HepG2 (cell line): ENCODE results near the gene SRSF11. TPM values are rescaled to one million over a fixed set of nuclear protein-coding genes. Genes with fewer than 3 reads are reported as not detected.

Source experiments
- BCL6 ChIP-seq: IDR thresholded peaks from 2 replicates; pipeline ENCODE4 v1.6.1; 2016; ENCODE audit warnings: missing genetic modification reagents, missing compliant biosample characterization
- BHLHE40 ChIP-seq: IDR thresholded peaks from 2 replicates; pipeline ENCODE4 v1.6.1; 2011; ENCODE audit warnings: low read length, improper control_type of control experiment
- CCAR2 ChIP-seq: fragments of 200-400 bp; formaldehyde crosslinking; optimal IDR thresholded peaks from 2 replicates; pipeline ENCODE3; 2018; ENCODE audit warnings: low read depth, mild to moderate bottlenecking, low read length, moderate library complexity
- GATAD1 ChIP-seq: IDR thresholded peaks from 2 replicates; pipeline ENCODE4 v1.6.1; 2016; ENCODE audit warnings: missing genetic modification reagents, missing compliant biosample characterization
- HNRNPH1 ChIP-seq: fragments of 200-400 bp; formaldehyde crosslinking; optimal IDR thresholded peaks from 2 replicates; pipeline ENCODE3; 2017; ENCODE audit warnings: mild to moderate bottlenecking, low read depth, low read length
- JUN ChIP-seq: sonication (generic); formaldehyde crosslinking; IDR thresholded peaks from 2 replicates; pipeline ENCODE4 v1.4.0; 2020; ENCODE audit warnings: mild to moderate bottlenecking, missing genetic modification reagents
- KDM4B ChIP-seq: sonication (generic); formaldehyde crosslinking; IDR thresholded peaks from 2 replicates; pipeline ENCODE4 v1.4.0; 2020; ENCODE audit warnings: missing genetic modification reagents
- LCORL ChIP-seq, 2 experiments: fragments of 450-650 bp in 1 of 2; sonication (generic) in 1 of 2; formaldehyde crosslinking in 1 of 2; IDR thresholded peaks; 2 replicates each; pipeline versions ENCODE4 v1.5.0 to v1.6.1; 2017 to 2020; ENCODE audit warnings: antibody characterized with exemption in 1 of 2, missing genetic modification reagents in 1 of 2
- MAFF ChIP-seq: IDR thresholded peaks from 2 replicates; pipeline ENCODE4 v1.6.1; 2011; ENCODE audit warnings: low read depth, low read length, improper control_type of control experiment
- MEIS1 ChIP-seq: sonication (generic); formaldehyde crosslinking; IDR thresholded peaks from 2 replicates; pipeline ENCODE4 v1.9.0; 2021; ENCODE audit warnings: mild to moderate bottlenecking, missing genetic modification reagents, moderate library complexity, borderline replicate concordance
- NR2C2 ChIP-seq: sonication (generic); formaldehyde crosslinking; IDR thresholded peaks from 2 replicates; pipeline ENCODE4 v1.4.0; 2020; ENCODE audit warnings: missing genetic modification reagents, mild to moderate bottlenecking, moderate library complexity, borderline replicate concordance
- RBFOX2 ChIP-seq: fragments of 200-400 bp; formaldehyde crosslinking; IDR thresholded peaks from 2 replicates; pipeline ENCODE4 v1.6.1; 2017; ENCODE audit warnings: low read depth, mild to moderate bottlenecking, low read length
- SRSF9 ChIP-seq: fragments of 200-400 bp; formaldehyde crosslinking; IDR thresholded peaks from 2 replicates; pipeline ENCODE4 v1.6.1; 2018; ENCODE audit warnings: borderline replicate concordance, mild to moderate bottlenecking, low read depth, low read length; ENCODE audit not compliant: insufficient read depth, poor library complexity, severe bottlenecking
- ZNF160 ChIP-seq: sonication (generic); formaldehyde crosslinking; IDR thresholded peaks from 2 replicates; pipeline ENCODE4 v1.8.0; 2022; ENCODE audit warnings: mild to moderate bottlenecking, inconsistent platforms, missing genetic modification reagents
- ZNF317 ChIP-seq: sonication (generic); formaldehyde crosslinking; IDR thresholded peaks from 2 replicates; pipeline ENCODE4 v1.5.0; 2020; ENCODE audit warnings: mild to moderate bottlenecking, missing genetic modification reagents
- ZNF652 ChIP-seq: IDR thresholded peaks from 2 replicates; pipeline ENCODE4 v1.6.1; 2016; ENCODE audit warnings: low read depth, borderline replicate concordance
- ZNF75D ChIP-seq: sonication (generic); formaldehyde crosslinking; IDR thresholded peaks from 2 replicates; pipeline ENCODE4 v1.8.1; 2023; ENCODE audit warnings: missing genetic modification reagents, mild to moderate bottlenecking, borderline replicate concordance
- ZNF83 ChIP-seq: sonication (generic); formaldehyde crosslinking; IDR thresholded peaks from 2 replicates; pipeline ENCODE4 v1.4.0; 2020; ENCODE audit warnings: missing genetic modification reagents, mild to moderate bottlenecking, borderline replicate concordance
- ZSCAN25 ChIP-seq: sonication (generic); formaldehyde crosslinking; IDR thresholded peaks from 2 replicates; pipeline ENCODE4 v1.8.0; 2022; ENCODE audit warnings: mild to moderate bottlenecking, missing genetic modification reagents
- polyA plus RNA-seq, 8 experiments: library from polyadenylated mRNA; depleted of rRNA in 3 of 8; stranded (reverse) in 7 of 8; unstranded in 1 of 8; fragments of >200 nt; fragmentation: Illumina TruSeq in 4 of 8; extraction: Trizol in 4 of 8; gene quantifications; 2 replicates each; pipeline versions ENCODE4 v1.2.1 to v1.2.3, GENCODE V29; 2011 to 2016; ENCODE audit warnings: low read depth in 4 of 8, missing spikeins in 1 of 8, mixed read lengths in 1 of 8; ENCODE audit not compliant: insufficient read depth in 1 of 8
- total RNA-seq, 5 experiments: library from RNA; depleted of rRNA; stranded (reverse); fragments of >200 nt; fragmentation: Illumina TruSeq; extraction: Trizol; gene quantifications; 2 replicates each; pipeline ENCODE4 v1.2.3, GENCODE V29; 2016; ENCODE audit warnings: low read depth in 1 of 5
- TF ChIP-seq, protein P1 (sequence below): sonication (generic); formaldehyde crosslinking; conservative IDR thresholded peaks from 2 replicates; pipeline ENCODE4 v1.8.0; 2022; ENCODE audit warnings: missing genetic modification reagents
- TF ChIP-seq, protein P2 (sequence below): sonication (generic); formaldehyde crosslinking; IDR thresholded peaks from 2 replicates; pipeline ENCODE4 v1.5.1; 2020; ENCODE audit warnings: mild to moderate bottlenecking, missing genetic modification reagents, borderline replicate concordance
- TF ChIP-seq, protein P3 (sequence below): IDR thresholded peaks from 2 replicates; pipeline ENCODE4 v1.6.1; 2016
- TF ChIP-seq, protein P4 (sequence below): sonication (generic); formaldehyde crosslinking; IDR thresholded peaks from 2 replicates; pipeline ENCODE4 v1.8.0; 2022; ENCODE audit warnings: mild to moderate bottlenecking, missing genetic modification reagents; ENCODE audit not compliant: insufficient replicate concordance

Gene SRSF11
- total and polyA plus RNA-seq, 2 of the 13 experiments (the other 11 are each of a cell fraction or from before 2014, with no cell fraction given): 118 to 381 TPM

DNA sequence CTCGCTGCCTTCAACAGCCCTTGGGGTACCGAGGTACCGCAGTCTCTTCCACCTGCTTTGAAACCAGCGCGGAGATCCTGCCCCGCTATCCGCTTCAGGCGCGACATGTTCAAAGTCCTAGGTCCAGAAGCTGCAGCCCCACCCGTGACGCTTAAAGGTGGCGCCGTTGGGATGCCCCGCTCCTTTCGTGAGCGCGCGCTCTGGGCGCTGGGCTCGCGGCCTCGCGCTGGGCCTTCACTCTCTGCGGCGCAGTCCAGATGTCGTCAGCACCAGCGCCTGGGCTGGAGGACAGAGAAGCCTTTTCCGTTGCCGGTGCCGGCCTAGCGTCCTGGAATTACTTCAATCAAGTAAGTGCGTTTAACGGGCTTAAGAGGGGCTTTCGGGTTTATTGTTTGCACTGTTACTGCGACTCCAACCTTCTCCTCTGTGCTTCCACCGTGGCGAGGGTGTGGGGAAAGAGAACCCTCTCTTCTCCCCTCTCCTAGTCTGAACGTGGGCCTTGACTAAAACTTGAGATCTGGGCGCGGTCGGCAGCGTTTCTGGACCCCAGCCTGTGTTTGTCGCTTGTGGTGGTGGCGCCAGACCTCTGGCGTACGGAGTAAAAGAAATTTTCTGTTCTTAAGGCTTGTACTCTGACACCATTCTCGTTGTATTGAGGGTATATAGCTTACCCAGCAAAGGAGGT is 15.6 kb upstream of the SRSF11 start, which contains the start of gene LRRC40 (continued):
- TF ChIP-seq NR2C2 (peak; percentile 80; the same call in 1 of the 2 replicates), ZNF317 (no peak), LCORL (IDR thresholded peaks at IDR 0.05) (no peak), LCORL (CRISPR knock-in tag; IDR thresholded peaks at IDR 0.05) (peak; percentile 90), CCAR2 (peak; percentile 31), JUN (CRISPR knock-in tag) (no peak), KDM4B (peak; percentile 93; the same call in 1 of the 2 replicates), ZNF83 (CRISPR knock-in tag) (no peak), ZNF652 (CRISPR knock-in tag) (no peak), ZNF75D (CRISPR knock-in tag) (no peak), MEIS1 (CRISPR knock-in tag) (no peak; the same call in 1 of the 2 replicates), MAFF (no peak), RBFOX2 (peak; percentile 87), ZSCAN25 (CRISPR knock-in tag) (peak; percentile 78; the same call in 1 of the 2 replicates), ZNF160 (peak; percentile 57; the same call in 1 of the 2 replicates), GATAD1 (peak; percentile 99), HNRNPH1 (no peak), BHLHE40 (no peak), SRSF9 (no peak), BCL6 (0 out of 2 replicates have a peak, but pooled peaks have one; percentile 30)
- TF ChIP-seq, protein P1, sequence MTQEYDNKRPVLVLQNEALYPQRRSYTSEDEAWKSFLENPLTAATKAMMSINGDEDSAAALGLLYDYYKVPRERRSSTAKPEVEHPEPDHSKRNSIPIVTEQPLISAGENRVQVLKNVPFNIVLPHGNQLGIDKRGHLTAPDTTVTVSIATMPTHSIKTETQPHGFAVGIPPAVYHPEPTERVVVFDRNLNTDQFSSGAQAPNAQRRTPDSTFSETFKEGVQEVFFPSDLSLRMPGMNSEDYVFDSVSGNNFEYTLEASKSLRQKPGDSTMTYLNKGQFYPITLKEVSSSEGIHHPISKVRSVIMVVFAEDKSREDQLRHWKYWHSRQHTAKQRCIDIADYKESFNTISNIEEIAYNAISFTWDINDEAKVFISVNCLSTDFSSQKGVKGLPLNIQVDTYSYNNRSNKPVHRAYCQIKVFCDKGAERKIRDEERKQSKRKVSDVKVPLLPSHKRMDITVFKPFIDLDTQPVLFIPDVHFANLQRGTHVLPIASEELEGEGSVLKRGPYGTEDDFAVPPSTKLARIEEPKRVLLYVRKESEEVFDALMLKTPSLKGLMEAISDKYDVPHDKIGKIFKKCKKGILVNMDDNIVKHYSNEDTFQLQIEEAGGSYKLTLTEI: no peak
- TF ChIP-seq, protein P2, sequence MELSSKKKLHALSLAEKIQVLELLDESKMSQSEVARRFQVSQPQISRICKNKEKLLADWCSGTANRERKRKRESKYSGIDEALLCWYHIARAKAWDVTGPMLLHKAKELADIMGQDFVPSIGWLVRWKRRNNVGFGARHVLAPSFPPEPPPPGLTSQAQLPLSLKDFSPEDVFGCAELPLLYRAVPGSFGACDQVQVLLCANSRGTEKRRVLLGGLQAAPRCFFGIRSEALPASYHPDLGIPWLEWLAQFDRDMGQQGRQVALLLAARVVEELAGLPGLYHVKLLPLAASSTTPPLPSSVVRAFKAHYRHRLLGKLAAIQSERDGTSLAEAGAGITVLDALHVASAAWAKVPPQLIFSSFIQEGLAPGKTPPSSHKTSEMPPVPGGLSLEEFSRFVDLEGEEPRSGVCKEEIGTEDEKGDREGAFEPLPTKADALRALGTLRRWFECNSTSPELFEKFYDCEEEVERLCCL (CRISPR knock-in tag): 0 out of 2 replicates have a peak, but pooled peaks have one; percentile 48
- TF ChIP-seq, protein P3, sequence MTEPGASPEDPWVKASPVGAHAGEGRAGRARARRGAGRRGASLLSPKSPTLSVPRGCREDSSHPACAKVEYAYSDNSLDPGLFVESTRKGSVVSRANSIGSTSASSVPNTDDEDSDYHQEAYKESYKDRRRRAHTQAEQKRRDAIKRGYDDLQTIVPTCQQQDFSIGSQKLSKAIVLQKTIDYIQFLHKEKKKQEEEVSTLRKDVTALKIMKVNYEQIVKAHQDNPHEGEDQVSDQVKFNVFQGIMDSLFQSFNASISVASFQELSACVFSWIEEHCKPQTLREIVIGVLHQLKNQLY (CRISPR knock-in tag): peak; percentile 58; the same call in 1 of the 2 replicates
- TF ChIP-seq, protein P4, sequence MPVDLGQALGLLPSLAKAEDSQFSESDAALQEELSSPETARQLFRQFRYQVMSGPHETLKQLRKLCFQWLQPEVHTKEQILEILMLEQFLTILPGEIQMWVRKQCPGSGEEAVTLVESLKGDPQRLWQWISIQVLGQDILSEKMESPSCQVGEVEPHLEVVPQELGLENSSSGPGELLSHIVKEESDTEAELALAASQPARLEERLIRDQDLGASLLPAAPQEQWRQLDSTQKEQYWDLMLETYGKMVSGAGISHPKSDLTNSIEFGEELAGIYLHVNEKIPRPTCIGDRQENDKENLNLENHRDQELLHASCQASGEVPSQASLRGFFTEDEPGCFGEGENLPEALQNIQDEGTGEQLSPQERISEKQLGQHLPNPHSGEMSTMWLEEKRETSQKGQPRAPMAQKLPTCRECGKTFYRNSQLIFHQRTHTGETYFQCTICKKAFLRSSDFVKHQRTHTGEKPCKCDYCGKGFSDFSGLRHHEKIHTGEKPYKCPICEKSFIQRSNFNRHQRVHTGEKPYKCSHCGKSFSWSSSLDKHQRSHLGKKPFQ (CRISPR knock-in tag): peak; percentile 67
